Omental fat pad (tissue), 4 donors: ENCODE data around the gene PROSER3. TPM values are rescaled to one million over a fixed set of nuclear protein-coding genes. Genes with fewer than 3 reads are reported as not detected.

Experiments
- ATAC-seq: fragments of 150-250 bp; one replicate; pipeline ENCODE4 v1.9.1; 2016; ENCODE audit warnings: mild to moderate bottlenecking, moderate library complexity; ENCODE audit not compliant: low FRiP score
- DNase-seq: peaks from one replicate; pipeline ENCODE4 v3.0.0-alpha.2; 2019; ENCODE audit warnings: low spot score
- total RNA-seq, 4 donors: library from RNA; depleted of rRNA; stranded (reverse); fragments of >200 nt; gene quantifications; one replicate each; pipeline ENCODE4 v1.1.0, GENCODE V29; 2016
- TF ChIP-seq, protein P1 (sequence below), 3 donors: fragments of 450-650 bp; IDR thresholded peaks; one replicate each; pipeline ENCODE4 v1.5.1; 2016 to 2017; ENCODE audit warnings: antibody characterized with exemption in 3 of 3, mild to moderate bottlenecking in 3 of 3, moderate library complexity in 2 of 3

The PROSER3 gene
- total RNA-seq, 4 donors from 2014 or later = 3.7 to 7.5 (median 5.3) TPM

DNA sequence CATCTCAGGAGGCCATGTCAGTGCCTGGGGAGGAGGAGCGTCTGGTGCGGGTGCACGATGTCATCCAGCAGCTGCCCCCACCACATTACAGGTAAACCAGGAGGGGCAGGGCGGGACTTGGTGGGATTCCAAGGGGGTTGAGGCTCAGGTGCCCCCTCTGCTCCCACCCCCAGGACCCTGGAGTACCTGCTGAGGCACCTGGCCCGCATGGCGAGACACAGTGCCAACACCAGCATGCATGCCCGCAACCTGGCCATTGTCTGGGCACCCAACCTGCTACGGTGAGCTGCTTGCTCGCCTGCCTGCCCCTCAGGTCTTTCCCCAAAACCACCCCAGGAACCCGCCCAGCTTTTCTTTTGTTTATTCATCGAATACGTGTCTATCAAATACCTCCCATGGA is 24.6 kb downstream of the PROSER3 start:
- ATAC-seq = no peak
- no peak for DNase-seq
- TF ChIP-seq, protein P1, sequence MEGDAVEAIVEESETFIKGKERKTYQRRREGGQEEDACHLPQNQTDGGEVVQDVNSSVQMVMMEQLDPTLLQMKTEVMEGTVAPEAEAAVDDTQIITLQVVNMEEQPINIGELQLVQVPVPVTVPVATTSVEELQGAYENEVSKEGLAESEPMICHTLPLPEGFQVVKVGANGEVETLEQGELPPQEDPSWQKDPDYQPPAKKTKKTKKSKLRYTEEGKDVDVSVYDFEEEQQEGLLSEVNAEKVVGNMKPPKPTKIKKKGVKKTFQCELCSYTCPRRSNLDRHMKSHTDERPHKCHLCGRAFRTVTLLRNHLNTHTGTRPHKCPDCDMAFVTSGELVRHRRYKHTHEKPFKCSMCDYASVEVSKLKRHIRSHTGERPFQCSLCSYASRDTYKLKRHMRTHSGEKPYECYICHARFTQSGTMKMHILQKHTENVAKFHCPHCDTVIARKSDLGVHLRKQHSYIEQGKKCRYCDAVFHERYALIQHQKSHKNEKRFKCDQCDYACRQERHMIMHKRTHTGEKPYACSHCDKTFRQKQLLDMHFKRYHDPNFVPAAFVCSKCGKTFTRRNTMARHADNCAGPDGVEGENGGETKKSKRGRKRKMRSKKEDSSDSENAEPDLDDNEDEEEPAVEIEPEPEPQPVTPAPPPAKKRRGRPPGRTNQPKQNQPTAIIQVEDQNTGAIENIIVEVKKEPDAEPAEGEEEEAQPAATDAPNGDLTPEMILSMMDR (IDR thresholded peaks at IDR 0.05) = no peak

DNA sequence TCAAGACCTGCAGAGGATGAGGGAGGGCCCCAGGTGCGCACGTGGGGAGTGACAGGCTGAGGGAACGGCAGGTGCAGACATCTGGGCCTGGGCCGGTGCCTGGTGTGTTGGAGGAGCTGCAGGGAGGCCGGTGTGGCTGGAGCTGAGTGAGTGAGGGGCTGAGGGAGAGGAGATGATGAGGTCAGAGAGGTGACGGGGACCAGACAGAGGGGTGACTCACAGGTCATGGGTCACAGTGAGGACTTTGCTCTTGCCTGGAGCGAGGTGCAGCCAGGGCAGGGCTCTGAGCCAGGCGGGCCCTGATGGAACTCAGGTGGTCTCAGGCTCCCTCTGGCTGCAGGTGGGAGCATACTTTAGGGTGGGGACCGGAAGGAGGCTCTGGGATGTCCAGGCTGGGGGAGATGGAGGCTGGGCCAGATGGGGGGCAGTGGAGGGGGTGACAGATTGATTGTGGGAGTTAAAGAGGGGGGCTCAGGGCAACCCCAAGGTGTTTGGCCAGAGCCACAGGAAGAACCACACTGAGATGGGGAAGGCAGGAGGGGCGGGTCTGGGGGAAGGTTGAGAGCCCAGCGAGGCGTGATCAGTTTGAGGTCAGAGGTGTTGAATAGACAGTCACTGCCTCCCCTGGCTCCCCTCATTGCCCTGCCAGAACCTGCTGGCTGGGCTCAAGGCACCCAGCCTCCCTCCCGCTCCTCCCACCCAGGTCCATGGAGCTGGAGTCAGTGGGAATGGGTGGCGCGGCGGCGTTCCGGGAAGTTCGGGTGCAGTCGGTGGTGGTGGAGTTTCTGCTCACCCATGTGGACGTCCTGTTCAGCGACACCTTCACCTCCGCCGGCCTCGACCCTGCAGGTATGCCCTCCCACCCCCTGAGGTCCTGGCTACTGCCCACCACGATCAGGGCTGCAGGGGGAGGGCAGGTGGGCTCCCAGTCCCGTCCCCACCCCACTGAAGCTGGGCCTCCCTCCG is 25.8 kb downstream of the PROSER3 start:
- no peak for DNase-seq
- TF ChIP-seq, protein P1 (IDR thresholded peaks at IDR 0.05) = no peak
- ATAC-seq = no peak

DNA sequence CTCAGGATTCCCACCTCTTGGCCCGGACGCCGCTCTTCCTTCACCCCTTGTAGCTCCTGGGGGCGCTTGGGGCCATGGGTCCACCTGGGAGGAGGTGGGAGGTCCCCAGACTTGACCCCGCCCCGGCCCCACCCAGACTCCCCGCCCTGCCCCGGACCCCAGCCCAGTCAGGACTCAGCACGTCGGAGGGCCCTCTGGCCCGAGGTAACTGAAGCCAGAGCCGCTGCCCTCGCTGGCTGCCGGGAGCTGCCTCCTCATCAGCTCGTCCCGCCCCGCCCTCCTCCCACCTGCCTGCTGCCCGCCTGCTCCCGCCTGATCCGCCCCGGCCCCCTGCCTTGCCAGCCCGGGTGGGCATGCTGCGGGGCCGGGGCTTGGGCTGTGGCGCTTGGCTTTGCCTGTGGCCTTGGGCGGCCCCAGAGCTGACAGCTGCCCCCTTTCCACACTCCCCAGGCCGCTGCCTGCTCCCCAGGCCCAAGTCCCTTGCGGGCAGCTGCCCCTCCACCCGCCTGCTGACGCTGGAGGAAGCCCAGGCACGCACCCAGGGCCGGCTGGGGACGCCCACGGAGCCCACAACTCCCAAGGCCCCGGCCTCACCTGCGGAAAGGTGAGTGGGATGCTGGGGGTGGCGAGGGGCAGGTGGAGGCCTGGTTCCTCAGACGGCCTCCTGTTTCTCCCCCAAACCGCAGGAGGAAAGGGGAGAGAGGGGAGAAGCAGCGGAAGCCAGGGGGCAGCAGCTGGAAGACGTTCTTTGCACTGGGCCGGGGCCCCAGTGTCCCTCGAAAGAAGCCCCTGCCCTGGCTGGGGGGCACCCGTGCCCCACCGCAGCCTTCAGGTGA is 26.7 kb downstream of the PROSER3 start:
- DNase-seq (no peak), ATAC-seq (no peak)
- TF ChIP-seq, protein P1 (IDR thresholded peaks at IDR 0.05) = no peak

DNA sequence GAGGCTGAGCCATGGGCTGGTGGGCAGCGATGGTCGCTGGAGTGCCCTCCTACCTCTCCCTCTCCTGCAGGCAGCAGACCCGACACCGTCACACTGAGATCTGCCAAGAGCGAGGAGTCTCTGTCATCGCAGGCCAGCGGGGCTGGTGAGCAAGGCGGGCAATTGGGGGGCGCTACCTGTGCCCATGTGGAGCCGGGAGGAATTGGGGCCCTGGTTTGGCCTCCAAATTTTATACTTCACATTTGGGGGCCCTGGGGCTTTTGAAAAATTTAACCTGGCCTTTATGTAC is 27.3 kb downstream of the PROSER3 start:
- ATAC-seq = no peak
- DNase-seq = no peak
- TF ChIP-seq, protein P1 (IDR thresholded peaks at IDR 0.05) = no peak

DNA sequence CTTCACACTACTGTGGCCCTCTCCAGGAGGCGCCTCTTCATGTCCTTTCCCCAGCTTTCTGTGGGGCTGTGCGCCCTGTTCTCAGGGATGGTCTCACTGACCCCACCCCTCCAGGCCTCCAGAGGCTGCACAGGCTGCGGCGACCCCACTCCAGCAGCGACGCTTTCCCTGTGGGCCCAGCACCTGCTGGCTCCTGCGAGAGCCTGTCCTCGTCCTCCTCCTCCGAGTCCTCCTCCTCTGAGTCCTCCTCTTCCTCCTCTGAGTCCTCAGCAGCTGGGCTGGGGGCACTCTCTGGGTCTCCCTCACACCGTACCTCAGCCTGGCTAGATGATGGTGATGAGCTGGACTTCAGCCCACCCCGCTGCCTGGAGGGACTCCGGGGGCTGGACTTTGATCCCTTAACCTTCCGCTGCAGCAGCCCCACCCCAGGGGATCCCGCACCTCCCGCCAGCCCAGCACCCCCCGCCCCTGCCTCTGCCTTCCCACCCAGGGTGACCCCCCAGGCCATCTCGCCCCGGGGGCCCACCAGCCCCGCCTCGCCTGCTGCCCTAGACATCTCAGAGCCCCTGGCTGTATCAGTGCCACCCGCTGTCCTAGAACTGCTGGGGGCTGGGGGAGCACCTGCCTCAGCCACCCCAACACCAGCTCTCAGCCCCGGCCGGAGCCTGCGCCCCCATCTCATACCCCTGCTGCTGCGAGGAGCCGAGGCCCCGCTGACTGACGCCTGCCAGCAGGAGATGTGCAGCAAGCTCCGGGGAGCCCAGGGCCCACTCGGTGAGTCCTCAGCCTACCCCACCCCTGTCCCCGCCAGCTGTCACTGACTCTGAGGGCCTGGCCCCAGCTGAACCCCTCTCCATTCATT is 28.6 kb downstream of the PROSER3 start:
- ATAC-seq = no peak
- TF ChIP-seq, protein P1 (IDR thresholded peaks at IDR 0.05) = no peak
- no peak for DNase-seq

DNA sequence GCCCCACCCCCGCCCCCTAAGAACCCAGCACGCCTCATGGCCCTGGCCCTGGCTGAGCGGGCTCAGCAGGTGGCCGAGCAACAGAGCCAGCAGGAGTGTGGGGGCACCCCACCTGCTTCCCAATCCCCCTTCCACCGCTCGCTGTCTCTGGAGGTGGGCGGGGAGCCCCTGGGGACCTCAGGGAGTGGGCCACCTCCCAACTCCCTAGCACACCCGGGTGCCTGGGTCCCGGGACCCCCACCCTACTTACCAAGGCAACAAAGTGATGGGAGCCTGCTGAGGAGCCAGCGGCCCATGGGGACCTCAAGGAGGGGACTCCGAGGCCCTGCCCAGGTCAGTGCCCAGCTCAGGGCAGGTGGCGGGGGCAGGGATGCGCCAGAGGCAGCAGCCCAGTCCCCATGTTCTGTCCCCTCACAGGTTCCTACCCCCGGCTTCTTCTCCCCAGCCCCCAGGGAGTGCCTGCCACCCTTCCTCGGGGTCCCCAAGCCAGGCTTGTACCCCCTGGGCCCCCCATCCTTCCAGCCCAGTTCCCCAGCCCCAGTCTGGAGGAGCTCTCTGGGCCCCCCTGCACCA is 29.3 kb downstream of the PROSER3 start:
- no peak for ATAC-seq
- TF ChIP-seq, protein P1 (IDR thresholded peaks at IDR 0.05) = no peak
- no peak for DNase-seq
